ENCODE measurements around the gene GLG1.
"Not testable (repeated sequence)": the region's sequence is repeated elsewhere in the genome, so short reads cannot be mapped to it uniquely, and the experiment has no call there.

DNA sequence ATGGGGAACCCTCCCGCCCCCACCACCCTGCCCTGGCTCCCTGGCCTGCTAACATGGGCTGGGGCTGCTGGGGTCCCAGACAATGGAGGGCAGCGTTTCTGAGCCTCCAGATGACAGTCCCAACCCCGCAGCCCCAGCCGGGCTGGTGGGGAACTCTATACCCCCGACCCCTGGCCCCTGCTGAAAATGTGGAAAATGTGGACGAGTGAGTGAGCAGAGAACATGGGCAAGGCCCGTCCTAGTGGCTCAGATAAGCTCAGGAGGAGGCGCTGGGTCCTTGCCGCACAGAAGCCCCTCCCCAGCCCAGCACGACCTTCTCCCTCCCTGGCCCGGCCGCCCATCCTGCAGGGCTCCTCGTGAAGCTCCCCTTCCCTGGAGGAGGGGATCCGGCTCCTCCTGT is 187.1 kb downstream of the GLG1 start:
- TF ChIP-seq CTCF (IDR thresholded peaks at IDR 0.05; ENCODE audit: low read depth, low read length, poor library complexity, severe bottlenecking); EZH2phosphoT487 (IDR thresholded peaks at IDR 0.05; ENCODE audit: borderline replicate concordance, low read length): not testable (repeated sequence)

Data from DOHH2 (cell line).